HG03108 (cell line): Measurements from ENCODE around the gene MYLIP.

Source experiments
- ATAC-seq: cut with Tn5 transposase; IDR thresholded peaks from one replicate; pipeline ENCODE4 v1.9.1; 2021; ENCODE audit warnings: moderate library complexity; ENCODE audit not compliant: unreplicated experiment

MYLIP gene

GRCh38 chr6:16137451-16137801, 8.5 kb downstream of the MYLIP start:
- no peak for ATAC-seq

GRCh38 chr6:16139556-16139955, 10.7 kb downstream of the MYLIP start:
- ATAC-seq = no peak

- ATAC-seq = no peak
These were observed 11.7 kb downstream of the MYLIP start for GRCh38 chr6:16140607-16141006.

GRCh38 chr6:16141514-16141913, 12.6 kb downstream of the MYLIP start:
- no peak for ATAC-seq

- no peak for ATAC-seq
These were observed 16.2 kb downstream of the MYLIP start for GRCh38 chr6:16145038-16145437.

- no peak for ATAC-seq
These were observed 17.1 kb downstream of the MYLIP start for GRCh38 chr6:16146028-16146427.

GRCh38 chr6:16146527-16146955, 17.7 kb downstream of the MYLIP start:
- ATAC-seq = no peak

GRCh38 chr6:16148498-16148897, 19.6 kb downstream of the MYLIP start:
- no peak for ATAC-seq

- no peak for ATAC-seq
These were observed 20.4 kb downstream of the MYLIP start for GRCh38 chr6:16149305-16149704.

- no peak for ATAC-seq
These were observed 21.2 kb downstream of the MYLIP start for GRCh38 chr6:16150098-16150497.

- no peak for ATAC-seq
These were observed 24.4 kb downstream of the MYLIP start for GRCh38 chr6:16153211-16153820.

- ATAC-seq = no peak
These were observed 26.0 kb downstream of the MYLIP start for GRCh38 chr6:16154904-16155303.

GRCh38 chr6:16157492-16157891, 28.6 kb downstream of the MYLIP start:
- no peak for ATAC-seq

- ATAC-seq = no peak
These were observed 29.0 kb downstream of the MYLIP start for GRCh38 chr6:16157909-16158308.

- no peak for ATAC-seq
These were observed 30.2 kb downstream of the MYLIP start for GRCh38 chr6:16158943-16159557.

GRCh38 chr6:16160794-16161193, 31.9 kb downstream of the MYLIP start:
- ATAC-seq = no peak

GRCh38 chr6:16162003-16162402, 33.1 kb downstream of the MYLIP start:
- no peak for ATAC-seq

GRCh38 chr6:16163066-16163465, 34.2 kb downstream of the MYLIP start:
- ATAC-seq = no peak

- no peak for ATAC-seq
These were observed 34.8 kb downstream of the MYLIP start for GRCh38 chr6:16163535-16164300.

GRCh38 chr6:16165641-16166040, 36.8 kb downstream of the MYLIP start:
- no peak for ATAC-seq

GRCh38 chr6:16166871-16167608, 38.2 kb downstream of the MYLIP start:
- no peak for ATAC-seq

GRCh38 chr6:16168121-16168520, 39.2 kb downstream of the MYLIP start:
- no peak for ATAC-seq
